DMS79 treated with DMSO at 0.1 percent for 48 hours (cell line): ENCODE data around the gene TSTD1.
A peak's percentile ranks its signal among the peaks of the same experiment; 100 is the strongest.
"Not testable (repeated sequence)": the region's sequence is repeated elsewhere in the genome, so short reads cannot be mapped to it uniquely, and the experiment has no call there.

ENCODE experiments used
- DNase-seq: peaks from one replicate; lab custom pipeline; 2025; lab: John Stamatoyannopoulos, UW

Gene TSTD1

DNA sequence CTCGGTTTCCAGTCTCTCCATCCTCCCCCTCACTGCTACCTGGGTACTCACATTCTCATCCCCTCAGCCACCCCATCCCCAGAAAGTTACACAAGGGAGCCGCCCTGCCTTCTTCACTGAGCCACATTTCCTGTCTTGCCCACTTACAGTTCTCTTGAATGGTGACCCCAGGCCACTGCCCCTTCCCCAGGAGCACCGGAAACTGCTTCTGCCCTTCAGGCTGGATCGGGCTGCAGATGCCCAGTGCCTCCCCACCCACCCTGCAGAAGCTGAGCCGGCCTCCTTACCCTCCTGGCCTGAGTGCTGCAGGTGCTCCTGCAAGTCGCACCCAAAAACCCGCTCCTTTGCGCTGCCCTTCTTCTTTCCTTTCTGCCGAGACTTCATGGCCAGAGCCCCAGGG is 30.5 kb upstream of the TSTD1 start:
- DNase-seq, result no peak

DNA sequence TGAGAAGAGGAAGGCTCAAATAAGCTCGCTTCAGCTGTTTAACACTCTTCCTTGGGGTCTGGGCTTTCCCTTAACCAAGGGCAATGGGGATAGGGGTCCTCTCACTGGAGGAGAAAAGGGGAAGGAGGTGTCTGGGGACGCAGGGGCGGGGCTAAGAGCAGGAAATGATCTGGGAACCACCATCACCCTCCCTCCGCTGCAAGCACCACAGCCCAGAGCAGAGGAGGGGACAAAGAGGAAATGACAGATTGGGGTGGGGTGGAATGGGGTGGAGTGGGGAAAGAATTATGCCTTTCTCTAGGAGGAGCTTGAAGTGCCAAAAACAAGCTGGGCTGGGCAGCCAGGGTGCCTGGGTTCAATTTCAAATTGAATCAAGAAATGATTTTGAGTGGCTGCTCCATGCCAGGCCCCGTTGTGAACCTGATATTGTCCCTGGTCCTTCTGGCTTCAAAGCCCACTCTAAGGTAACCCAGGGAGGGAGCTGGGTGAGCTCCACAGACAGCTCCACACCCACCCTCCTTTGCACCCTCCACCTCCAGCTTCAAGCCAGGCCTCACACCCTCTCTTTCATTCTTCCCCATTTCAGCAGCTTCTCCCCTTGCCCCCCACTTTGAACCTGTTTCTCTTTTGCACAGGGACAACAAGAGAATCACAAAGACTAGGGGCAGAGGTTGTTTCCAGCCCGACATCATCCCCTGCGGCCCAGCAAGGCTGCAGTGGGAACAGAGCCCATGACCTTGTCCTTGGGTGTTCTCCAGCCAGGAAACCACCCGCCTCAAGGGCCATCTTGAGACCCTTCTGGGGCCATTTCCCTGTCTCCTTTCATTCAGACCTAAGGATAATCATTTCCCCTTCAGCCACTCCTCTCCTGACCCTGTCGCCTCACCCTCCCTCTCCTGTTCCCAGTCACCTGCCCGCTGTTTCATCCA is 29.8 kb upstream of the TSTD1 start:
- no peak for DNase-seq

DNA sequence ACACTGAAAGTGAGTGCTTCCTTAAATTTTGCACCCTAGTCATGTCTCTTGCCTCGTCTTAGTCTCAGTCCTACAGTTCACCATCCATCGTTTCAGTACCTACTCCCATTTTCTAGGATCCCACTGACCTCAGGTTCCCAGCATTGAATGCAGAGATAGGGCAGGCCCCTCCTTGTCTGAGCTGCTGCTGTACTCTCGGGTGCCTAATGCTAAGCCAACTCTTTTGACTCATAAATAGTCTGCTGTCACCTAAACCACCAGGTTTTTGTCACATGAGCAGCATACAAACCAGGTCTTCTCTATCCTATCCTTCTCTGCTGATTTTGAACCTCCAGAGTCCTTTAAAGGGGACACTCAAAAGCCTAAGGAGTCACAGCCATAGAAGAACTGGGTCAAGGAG is 27.9 kb upstream of the TSTD1 start:
- no peak for DNase-seq

DNA sequence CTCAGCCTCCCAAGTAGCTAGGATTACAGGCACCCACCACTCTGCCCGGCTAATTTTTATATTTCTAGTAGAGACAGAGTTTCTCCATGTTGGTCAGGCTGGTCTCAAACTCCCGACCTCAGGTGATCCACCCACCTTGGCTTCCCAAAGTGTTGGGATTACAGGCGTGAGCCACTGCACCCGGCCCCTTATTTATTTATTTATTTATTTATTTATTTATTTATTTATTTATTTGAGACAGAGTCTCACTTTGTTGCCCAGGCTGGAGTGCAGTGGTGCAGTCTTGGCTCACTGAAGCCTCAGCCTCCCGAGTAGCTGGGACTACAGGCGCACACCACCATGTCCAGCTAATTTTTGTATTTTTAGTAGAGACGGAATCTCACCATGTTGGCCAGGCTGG is 26.9 kb upstream of the TSTD1 start:
- DNase-seq, result not testable (repeated sequence)

DNA sequence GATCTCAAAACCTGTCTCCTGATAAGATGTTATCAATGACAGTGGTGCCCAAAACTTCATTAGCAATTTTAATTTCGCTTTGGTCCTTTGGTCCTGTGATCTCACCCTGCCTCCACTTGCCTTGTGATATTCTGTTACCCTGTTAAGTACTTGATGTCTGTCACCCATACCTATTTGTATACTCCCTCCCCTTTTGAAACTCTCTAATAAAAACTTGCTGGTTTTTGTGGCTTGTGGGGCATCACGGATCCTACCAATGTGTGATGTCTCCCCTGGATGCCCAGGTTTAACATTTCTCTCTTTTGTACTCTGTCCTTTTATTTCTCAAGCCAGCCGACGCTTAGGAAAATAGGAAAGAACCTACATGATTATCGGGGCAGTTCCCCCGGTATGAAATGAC is 25.2 kb upstream of the TSTD1 start:
- DNase-seq, result not testable (repeated sequence)

DNA sequence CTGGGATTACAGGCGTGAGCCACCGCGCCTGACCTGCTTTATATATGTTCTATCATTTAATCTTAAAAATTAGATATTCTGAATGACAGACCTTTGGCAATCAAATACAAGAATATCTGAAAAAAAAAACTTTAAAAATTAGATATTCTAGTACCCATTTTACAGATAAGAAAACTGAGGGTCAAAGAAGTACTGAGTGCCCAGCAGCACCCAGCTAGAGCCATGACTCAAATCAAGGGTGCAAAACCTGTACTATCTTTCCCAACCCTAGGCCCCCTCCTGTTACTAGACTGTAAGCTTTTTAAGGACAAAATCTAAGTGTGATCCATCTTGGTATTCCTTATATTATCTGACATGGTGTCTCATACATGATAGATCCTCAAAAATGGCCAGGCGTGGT is 22.7 kb upstream of the TSTD1 start:
- no peak for DNase-seq

DNA sequence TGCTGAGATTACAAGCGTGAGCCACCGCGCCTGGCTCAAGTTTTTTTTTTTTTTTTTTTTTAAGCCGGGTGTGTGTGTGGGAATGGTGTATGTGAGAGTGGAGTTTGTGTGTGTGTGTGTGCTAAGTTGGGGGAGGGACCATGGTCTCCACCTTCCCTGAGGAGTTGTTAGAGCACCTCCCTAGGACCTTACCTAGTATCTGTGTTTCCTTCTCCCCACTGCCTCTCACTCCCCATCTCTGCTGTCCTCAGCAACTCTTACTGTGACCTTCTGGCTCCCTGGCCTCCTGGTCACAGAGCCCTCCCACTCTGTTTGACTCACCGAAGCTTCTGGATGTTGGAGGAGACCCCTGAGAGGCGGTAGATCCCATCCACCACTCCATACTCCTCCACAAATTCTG is 20.5 kb upstream of the TSTD1 start:
- DNase-seq, result no peak

DNA sequence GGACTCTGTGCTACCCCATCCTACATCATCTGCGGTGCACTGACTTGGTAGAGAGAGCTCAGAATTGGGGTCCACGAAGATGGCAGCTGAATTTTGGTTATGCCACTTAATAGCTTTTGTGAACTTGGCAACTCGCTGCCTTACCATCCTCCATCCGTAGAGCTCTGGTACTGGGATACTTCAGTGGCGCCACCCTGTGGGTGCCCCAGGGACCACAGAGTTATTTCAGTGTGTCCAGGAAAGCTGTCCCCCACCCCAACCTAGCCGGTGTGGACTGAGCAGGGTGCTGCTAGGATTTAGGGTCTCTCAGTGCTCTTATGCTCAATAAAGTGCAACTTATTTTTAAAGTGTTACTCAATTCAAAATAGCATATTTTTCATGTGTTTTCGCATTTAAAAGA is 16.0 kb upstream of the TSTD1 start:
- DNase-seq, result no peak

DNA sequence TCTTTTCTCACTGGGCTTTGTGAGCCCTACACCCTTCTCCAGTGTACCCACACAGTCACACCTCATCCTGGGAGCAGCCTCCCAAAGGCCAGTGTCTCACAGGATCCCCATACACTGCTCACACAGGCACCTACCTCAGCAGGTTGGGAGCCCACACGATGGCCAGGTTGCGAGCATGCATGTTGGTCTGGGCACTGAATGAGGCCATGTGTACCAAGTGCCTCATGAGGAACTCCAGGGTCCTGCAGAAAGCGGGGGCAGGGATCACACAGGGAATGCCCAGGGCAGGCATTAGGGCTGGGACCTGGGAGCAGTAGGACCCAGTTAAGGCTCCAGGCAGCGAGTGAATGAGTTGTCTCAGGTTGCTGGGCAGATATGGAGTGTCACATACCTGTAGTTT is 15.5 kb upstream of the TSTD1 start:
- DNase-seq, result no peak

DNA sequence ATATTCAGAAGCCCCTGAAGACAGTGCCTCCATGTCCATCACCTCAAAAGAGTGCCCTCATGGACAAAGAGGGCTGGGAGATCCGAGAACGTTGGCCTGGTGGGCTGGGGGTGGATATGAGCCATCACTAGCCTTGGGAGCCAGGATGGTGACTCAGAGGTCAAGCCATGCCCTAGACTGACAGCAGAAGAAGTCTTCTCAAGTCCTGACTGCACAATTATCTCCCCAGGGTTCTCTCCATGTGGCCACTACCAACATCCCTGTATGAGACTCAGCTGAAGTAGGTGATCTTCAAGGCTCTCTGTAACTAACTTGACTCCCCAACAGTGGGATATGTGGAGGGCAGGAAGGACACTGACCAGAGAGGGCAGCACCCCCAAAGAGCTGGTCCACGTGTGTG is 14.1 kb upstream of the TSTD1 start:
- DNase-seq, result no peak

DNA sequence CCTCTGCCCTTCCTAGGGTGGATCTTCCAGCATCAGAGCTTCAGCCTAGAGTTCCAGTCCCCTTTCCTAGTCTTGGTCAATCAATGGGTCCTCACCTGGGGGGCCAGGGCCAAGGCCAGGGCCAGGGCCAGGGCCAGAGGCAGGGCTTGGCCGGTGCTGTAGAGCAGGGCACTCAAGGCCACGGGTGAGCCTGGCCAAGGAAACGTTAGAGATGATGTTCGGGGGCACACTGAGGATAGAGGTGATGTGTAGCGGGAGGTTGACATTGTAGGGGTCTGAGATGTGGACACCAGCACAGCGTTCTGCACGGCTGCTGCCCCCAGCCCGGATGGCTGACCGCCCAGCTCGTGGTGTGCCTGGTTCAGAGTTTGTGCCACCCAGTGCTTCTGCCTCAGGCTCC is 12.5 kb upstream of the TSTD1 start:
- no peak for DNase-seq

DNA sequence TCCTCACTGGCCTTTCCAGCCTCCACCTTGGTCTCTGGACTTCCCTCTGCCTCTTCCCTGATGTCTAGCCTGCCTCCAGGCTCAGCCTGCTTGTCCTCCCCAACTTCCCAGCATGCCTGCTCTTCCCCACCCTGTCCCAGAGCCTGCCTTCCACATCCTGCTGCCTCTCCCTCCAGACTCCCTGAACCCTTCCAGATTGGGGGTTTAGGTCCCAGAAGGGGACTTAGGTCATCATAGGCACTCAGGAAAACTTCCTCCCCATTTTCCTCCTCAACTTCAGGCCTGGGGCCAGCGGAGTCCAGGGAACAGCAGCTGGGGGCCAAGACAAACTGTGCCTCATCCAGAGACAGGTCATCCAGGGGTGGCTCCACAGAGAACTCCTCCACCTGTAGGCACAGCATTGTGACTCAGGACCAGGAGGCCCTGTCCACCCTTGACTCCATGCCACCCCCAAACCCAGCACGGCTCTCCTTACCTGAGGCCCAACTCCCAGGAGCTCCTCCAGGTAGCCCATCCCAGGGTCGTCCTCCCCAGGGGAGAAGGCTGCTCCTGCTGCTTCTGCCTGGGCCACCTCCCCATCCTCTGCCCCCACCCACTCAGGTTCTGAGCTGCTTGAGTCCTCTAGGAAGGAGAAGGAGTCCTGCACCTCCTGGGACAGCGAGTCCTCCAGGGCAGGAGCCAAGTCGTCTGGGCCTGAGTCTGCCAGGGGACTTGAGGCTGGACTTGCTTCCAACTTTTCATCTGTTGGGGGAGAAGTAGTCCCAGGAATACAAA is 10.4 kb upstream of the TSTD1 start:
- DNase-seq, result no peak

DNA sequence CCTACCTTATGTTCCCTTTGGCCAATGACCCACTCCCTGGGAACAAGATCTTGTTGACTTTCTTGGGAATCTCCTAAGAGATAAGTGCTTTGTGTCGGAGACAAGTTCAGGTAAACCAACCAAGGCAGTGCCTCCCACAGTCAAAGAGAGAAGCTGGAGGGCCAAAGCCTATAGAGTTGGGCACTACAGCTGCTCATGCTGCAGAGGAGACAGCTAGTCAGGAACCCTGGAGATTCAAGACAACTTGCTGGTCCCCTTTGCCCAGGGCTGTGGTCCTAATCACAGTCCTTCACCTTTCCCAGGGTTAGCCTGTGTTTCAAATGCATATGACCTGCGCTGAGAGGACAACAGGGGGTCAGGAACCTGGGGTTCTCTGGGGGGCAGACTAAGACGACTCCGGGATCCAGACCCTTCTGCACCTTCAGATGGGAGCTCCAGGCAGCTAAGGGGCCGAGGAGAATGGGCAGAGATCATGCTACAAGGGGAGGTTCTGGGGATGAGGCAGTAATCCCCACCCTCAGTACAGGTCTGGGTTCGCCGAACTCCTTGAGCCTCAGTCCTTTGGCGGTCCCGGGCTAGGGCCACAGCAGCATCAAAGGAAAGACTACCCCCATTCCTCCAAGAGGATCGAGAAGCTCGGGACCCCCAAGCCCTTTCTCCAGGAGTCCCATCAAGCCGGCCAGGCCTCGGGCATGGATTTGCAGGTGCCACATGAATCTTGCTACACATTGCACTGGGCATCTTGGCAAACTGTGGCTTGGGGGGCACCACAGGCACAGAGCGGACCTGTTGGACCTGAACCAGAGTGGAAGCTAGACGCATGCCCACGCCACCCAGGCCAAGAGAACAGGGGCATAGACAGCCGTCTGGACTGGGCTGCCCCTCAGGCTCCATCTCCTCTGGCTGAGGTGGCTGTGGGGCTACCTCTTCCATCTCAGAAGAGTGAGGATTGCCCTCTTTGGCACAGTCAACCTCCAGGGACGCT is 9.0 kb upstream of the TSTD1 start:
- no peak for DNase-seq

DNA sequence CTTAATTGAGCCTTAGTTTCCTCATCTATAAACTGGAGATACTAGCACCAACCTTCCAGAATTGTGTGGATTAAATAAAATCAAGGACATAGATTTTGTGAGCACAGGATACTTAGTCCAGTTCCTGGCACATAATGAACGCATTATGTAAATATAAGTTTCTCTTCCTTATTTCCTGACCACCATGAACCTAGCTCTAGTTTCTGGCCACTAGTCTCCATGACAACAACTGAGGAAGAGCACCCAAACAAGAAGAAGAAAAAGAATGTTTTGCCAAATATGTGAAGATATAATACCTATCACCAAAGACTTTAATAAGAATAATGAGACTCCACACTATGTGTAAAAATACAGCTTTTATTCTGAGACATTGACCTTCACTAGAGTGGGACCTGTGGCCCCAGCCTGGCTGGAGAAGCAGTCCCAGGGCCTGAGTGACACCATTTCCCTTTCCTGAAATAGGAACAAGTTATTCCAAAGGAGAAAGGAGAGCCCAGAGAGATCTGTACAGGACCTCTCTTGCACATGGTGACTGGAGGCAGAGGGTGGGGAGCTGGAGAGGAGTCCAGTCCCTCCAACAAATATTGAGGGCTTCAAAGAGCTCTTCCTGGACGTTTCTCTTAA is 8.0 kb upstream of the TSTD1 start:
- no peak for DNase-seq

DNA sequence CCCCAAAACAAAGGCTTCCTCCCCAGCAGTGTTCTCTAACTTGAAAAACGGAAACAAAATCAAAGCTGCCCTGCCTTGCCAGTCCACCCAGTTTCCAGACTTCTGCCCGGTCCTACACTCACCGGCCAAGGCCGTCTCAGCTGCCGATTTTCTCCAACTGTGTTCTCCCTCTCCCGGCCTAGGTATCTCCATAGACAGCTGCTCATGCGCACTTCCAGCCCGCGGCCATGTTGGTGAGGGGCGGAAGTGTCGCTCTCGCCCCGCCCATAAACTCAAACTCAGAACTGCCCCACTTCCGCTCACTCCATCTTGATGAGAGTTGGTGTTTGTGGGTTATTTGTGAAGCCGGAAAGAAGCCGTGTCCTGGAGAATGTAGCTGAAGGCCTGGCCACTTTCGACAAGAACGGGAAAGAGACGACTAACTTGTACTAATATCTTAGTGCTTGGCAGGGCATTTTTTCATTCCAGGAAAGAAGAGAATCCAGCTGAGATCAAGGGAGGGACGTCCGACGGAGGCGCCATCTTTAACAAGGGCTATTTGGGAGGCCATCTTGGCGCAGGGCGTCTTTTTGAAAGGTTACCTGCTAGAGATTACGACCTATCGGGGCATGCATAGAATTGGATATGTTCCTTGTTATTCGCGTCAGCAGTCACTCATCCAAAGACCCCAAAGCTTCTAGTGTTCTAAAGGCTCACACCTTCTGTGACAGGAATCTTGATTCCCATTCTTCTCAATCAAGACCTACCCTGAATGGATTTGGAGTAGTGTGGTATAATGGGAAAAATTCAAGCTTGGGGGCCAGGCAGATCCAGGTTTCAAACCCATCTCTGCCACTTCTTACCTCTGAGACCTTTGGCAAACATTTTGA is 7.2 kb upstream of the TSTD1 start, which contains the start of gene USF1:
USF1 (minus strand) TSS at position 242 of the 869 bp plus-strand sequence. CDS start 2,702 bp downstream, outside the sequence.
- DNase-seq, result peak; percentile 96

DNA sequence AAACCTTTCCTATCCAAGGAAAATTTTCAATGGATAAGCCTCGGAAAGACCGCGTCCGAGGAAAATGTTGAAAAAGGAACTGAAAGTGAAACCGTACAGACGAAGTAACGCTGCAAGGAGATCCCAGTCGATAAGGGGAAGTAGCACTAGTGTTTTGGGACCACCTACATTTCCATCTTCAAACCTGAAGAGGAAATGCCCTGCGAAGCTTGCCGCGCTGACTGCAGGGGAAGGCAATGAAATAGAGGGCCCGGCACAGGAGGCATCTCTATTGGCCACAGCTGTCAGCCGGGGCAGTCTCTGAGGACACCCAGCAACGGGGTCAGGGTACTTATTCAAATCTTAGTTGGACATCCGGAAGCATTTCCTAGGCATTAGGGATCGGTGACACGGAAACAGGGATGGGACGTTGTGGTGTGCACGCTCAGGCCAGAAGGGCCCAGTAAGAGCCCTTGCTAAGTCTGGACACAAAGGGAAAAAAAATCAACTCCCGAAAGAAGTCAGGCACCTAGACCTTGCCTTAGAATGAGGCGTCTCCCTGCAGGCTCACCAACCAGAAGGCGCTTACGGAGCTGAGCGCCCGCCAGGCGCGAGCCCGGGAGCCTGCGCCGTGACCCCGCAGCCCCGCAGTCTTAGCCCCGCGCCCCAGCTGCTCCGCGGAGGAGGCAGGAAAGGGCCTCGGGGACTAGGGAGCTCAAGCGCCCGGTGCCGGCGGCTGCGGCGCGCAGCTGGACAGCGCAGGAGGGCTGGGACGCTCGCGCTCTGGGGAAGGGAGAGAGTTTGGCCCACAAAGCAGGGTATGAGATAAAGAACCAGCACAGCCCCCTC is 6.4 kb upstream of the TSTD1 start:
- peak; percentile 67 for DNase-seq

DNA sequence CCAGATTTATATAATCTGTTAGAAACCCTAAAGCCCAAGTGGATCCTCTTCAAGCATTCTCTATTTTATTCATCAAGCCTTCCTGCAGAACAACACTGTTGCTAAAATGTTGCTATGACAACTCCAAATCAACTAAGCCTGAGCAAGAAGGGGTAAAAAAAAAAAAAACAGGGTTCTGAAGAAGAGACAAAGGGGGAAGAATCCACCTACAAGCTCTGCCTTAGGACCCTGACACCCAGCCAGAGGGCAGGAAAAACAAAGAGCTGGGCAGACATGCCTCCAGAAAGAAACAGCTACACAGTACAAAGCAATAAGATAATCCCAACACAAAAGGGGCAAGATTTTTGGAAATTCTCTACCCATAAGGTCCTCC is 5.8 kb upstream of the TSTD1 start:
- DNase-seq, result no peak

DNA sequence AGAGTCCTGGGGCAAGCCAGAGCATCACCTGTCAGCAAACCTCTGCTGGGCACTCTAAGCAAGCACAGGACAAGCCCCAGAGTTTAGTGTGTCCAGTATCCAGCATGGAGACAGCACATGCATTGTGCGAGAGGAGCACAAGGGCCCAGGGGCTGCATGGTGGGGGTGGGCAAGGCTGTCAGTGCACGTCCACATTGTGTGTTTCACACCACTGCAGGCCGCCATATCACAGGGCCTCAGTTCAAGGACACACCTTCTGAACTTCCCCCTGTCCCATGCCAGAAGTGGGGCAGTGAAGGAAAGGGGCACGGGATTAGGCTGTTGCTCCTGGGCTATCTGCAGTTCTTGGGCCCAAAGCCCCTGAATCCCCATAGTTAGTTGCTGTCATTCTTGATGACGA is 782 bp upstream of the TSTD1 start:
- no peak for DNase-seq

DNA sequence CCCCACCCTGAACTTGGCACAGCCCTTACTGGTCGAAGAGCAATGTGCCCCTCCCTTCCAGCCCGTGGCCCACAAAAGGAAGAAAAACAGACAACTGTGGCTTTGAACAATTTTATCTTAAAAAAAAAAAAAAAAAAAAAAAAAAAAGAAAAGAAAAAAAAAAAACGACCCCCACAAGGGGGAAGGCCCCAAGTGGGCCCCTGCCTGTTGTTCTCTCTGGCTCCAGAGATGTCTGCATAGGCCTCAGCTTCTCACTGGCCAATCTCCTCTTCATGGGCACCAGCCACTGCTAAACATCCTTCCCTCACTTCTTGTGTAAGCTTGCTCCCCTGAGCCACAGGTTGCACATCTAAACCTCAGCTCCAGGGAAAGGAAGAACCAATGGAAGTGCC is 386 bp upstream of the TSTD1 start:
- no peak for DNase-seq
